HepG2 (cell line): Measurements from ENCODE around the gene STOML1.

ENCODE experiments used
- ATF1 ChIP-seq: IDR thresholded peaks from 2 replicates; pipeline ENCODE4 v1.6.1; 2016; ENCODE audit warnings: mild to moderate bottlenecking, control low read depth
- HOXA5 ChIP-seq: sonication (generic); formaldehyde crosslinking; IDR thresholded peaks from 2 replicates; pipeline ENCODE4 v1.4.0; 2020; ENCODE audit warnings: missing genetic modification reagents
- KLF9 ChIP-seq: IDR thresholded peaks from 2 replicates; pipeline ENCODE4 v1.6.1; 2016; ENCODE audit warnings: low read depth
- TAF1 ChIP-seq: sonication (generic); formaldehyde crosslinking; IDR thresholded peaks from 2 replicates; pipeline ENCODE4 v1.4.0; 2020; ENCODE audit warnings: missing genetic modification reagents
- TF ChIP-seq, protein P1 (sequence below): sonication (generic); formaldehyde crosslinking; IDR thresholded peaks from 2 replicates; pipeline ENCODE4 v1.5.1; 2020; ENCODE audit warnings: missing genetic modification reagents, mild to moderate bottlenecking, borderline replicate concordance

DNA sequence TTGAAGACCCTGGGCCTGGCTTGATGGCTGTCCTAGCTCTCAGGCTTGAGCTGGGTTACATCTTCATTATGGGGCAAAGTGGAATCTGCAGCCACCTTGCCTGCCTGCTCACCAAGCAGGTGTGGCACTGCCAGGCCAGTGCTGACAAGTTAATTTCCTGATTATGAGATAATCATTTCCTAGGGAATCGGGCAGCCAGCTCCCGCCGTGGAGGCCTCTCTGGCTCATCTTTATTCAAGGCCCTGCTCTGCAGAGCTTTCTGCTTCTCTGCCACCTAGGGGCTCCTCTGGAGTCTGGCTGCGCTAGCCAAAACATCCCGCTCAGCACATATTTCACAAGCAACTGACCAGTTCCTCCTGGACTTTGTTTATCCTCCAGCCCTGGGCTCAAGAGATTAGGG is 55.9 kb downstream of the STOML1 start:
- no peak for TF ChIP-seq ATF1 (CRISPR knock-in tag)
- TF ChIP-seq, protein P1, sequence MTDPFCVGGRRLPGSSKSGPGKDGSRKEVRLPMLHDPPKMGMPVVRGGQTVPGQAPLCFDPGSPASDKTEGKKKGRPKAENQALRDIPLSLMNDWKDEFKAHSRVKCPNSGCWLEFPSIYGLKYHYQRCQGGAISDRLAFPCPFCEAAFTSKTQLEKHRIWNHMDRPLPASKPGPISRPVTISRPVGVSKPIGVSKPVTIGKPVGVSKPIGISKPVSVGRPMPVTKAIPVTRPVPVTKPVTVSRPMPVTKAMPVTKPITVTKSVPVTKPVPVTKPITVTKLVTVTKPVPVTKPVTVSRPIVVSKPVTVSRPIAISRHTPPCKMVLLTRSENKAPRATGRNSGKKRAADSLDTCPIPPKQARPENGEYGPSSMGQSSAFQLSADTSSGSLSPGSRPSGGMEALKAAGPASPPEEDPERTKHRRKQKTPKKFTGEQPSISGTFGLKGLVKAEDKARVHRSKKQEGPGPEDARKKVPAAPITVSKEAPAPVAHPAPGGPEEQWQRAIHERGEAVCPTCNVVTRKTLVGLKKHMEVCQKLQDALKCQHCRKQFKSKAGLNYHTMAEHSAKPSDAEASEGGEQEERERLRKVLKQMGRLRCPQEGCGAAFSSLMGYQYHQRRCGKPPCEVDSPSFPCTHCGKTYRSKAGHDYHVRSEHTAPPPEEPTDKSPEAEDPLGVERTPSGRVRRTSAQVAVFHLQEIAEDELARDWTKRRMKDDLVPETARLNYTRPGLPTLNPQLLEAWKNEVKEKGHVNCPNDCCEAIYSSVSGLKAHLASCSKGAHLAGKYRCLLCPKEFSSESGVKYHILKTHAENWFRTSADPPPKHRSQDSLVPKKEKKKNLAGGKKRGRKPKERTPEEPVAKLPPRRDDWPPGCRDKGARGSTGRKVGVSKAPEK (CRISPR knock-in tag) = no peak
- no peak for TF ChIP-seq HOXA5 (CRISPR knock-in tag)
- no peak for TF ChIP-seq KLF9 (CRISPR knock-in tag)
- TF ChIP-seq TAF1 = no peak
